ENCODE data around the gene KRAS. TPM values are rescaled to one million over a fixed set of nuclear protein-coding genes. Genes with fewer than 3 reads are reported as not detected.

Gene KRAS
- total and polyA plus RNA-seq, 2 of the 4 experiments (the other 2 are of a cell fraction), result 9.3 to 10.7 TPM

DNA sequence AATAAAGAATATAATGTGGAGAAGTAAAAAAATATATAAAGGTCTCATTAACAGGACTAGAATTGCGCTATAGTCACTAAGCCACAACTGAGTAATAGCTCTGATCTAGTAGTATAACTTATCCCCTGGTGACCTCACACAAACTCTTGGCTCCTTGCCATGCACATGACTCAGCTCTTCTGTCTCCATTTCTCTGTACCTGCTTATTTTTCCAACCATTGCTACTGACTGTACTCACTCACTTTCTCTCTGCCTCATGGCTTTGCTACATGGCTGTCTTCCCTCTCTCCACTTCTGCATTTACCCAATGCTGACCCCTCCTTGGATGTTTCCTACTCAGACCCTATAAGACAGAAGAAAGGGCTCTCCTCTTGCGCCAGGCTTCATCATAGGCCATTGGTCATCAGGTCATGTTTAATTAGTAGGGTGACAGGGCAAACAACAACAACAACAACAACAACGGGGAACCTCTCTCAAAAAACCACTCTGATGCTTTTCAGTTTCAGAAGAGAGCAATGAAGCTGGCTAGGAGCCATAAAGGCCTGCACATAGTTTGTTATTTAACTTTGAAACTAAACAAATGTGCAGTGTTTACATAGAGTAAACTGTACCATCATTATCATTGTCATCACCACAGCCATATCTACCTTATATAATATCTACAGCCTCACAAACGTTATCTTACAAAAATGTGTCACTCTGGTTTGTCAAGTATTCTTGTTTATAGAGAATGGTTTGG lies 25.6 kb upstream of the KRAS start:
- Histone ChIP-seq H2AK5ac (ENCODE audit: low read depth, low read length) (peak overlapping the region; percentile 92), H2BK20ac (ENCODE audit: low read depth, low read length) (peak overlapping the region; percentile 86), H3K18ac (ENCODE audit: low read depth, low read length) (peak overlapping the region; percentile 85), H4K91ac (ENCODE audit: insufficient read depth, low read depth, low read length) (peak overlapping the region; percentile 89), H3K27me3 (ENCODE audit: control insufficient read depth, insufficient read depth, low read length) (no peaks in the 10 kb centered on the region), H3K4me1 (ENCODE audit: control insufficient read depth, insufficient read depth, low read length) (peaks cover 6% of the 10 kb centered on the region), H3K9me1 (ENCODE audit: insufficient read depth, low read length) (no peaks in the 10 kb centered on the region), H3K23ac (ENCODE audit: low read depth, low read length) (peak overlapping the region; percentile 66; the same call in 1 of the 2 replicates), H3K4me3 (ENCODE audit: insufficient read depth, low read depth, low read length) (peak overlapping the region; percentile 5; the same call in 1 of the 2 replicates), H2AFZ (replicated peaks; ENCODE audit: low read length, poor library complexity) (peak overlapping the region; percentile 62), H3K4me2 (ENCODE audit: low read depth, low read length) (peak overlapping the region; percentile 84), H3K27ac (ENCODE audit: insufficient read depth, low read length) (peak overlapping the region; percentile 89), H3K4ac (ENCODE audit: low read depth, low read length) (peak overlapping the region; percentile 92), H3K56ac (ENCODE audit: extremely low read depth, insufficient read depth, low read length) (peak overlapping the region; percentile 63), H3K9ac (ENCODE audit: low read depth, low read length) (0 out of 2 replicates have a peak overlapping the region, but pooled peaks have one; percentile 42), H2BK120ac (ENCODE audit: low read depth, low read length) (peak overlapping the region; percentile 86), H3K9me3 (ENCODE audit: control insufficient read depth, insufficient read depth, low read length) (no peaks in the 10 kb centered on the region), H3K36me3 (ENCODE audit: control insufficient read depth, insufficient read depth, low read length) (no peaks in the 10 kb centered on the region), H4K8ac (ENCODE audit: low read depth in 2 of 2, low read length in 2 of 2) (peak overlapping the region; percentile 44 to 90; a peak in 3 of 4 replicates), H2BK5ac (ENCODE audit: low read depth, low read length, poor library complexity, severe bottlenecking) (peak overlapping the region; percentile 97), H4K20me1 (ENCODE audit: insufficient read depth, low read length) (peaks cover 3% of the 10 kb centered on the region; the same call in 1 of the 2 replicates), H2BK15ac (ENCODE audit: low read depth, low read length) (peak overlapping the region; percentile 53; the same call in 1 of the 3 replicates), H4K5ac (ENCODE audit: low read depth, low read length) (peak overlapping the region; percentile 67), H3K79me1 (ENCODE audit: low read depth in 1 of 2, low read length in 2 of 2) (no peaks in the 10 kb centered on the region), H3K14ac (replicated peaks; ENCODE audit: low read depth, low read length) (peak overlapping the region; percentile 85), H2AK9ac (replicated peaks; ENCODE audit: low read depth, low read length, poor library complexity) (no peak overlapping the region)
- CTCF ChIA-PET, result interaction anchor here (1.2 kb wide), 1 partner anchor 35 kb away, joined by 3 read pairs; no protein-coding TSS in a partner anchor
- intact Hi-C loops (cut with micrococcal nuclease) (no loop called here), dilution Hi-C loops (cut with HindIII; ENCODE audit: low sequenced_read_pairs, unreplicated experiment) (no loop called here), in situ Hi-C loops (cut with MboI; ENCODE audit: low sequenced_read_pairs) (no loop called here)
- no TSS peak for BruUV-seq (replicated peaks)
- no CpG with 5 or more reads among the region's 4 CpGs for WGBS, 2 experiments (ENCODE audit: extremely low coverage in 2 of 2, insufficient read length in 1 of 2)
- TF ChIP-seq RAD21 (IDR thresholded peaks at IDR 0.05; ENCODE audit: low read length), result no peak
- TF ChIP-seq NFE2L2 (IDR thresholded peaks at IDR 0.05; ENCODE audit: low read depth, low read length), result peak; percentile 88
- TF ChIP-seq MXI1 (IDR thresholded peaks at IDR 0.05; ENCODE audit: borderline replicate concordance, low read depth, low read length), result no peak
- no peak for TF ChIP-seq RCOR1 (IDR thresholded peaks at IDR 0.05; ENCODE audit: insufficient replicate concordance, low read length)
- TF ChIP-seq MAZ (IDR thresholded peaks at IDR 0.05; ENCODE audit: borderline replicate concordance, low read depth, low read length), result no peak
- no peak for TF ChIP-seq CHD1 (IDR thresholded peaks at IDR 0.05; ENCODE audit: low read depth, low read length)
- TF ChIP-seq CEBPB (IDR thresholded peaks at IDR 0.05; ENCODE audit: low read depth, low read length), result peak; percentile 59
- TF ChIP-seq FOS (IDR thresholded peaks at IDR 0.05; ENCODE audit: low read depth, low read length), result peak; percentile 66
- peak; percentile 72 for TF ChIP-seq MAFK (IDR thresholded peaks at IDR 0.05; ENCODE audit: low read depth, low read length)
- TF ChIP-seq SMC3 (IDR thresholded peaks at IDR 0.05; ENCODE audit: low read depth, low read length), result no peak
- no peak for TF ChIP-seq RFX5 (IDR thresholded peaks at IDR 0.05; ENCODE audit: low read depth, low read length)
- peak; percentile 61 for TF ChIP-seq BHLHE40 (IDR thresholded peaks at IDR 0.05; ENCODE audit: low read depth, low read length)
- no peak for TF ChIP-seq CTCF (conservative IDR thresholded peaks at IDR 0.05; ENCODE audit: low read depth, low read length)
- TF ChIP-seq, protein P1, sequence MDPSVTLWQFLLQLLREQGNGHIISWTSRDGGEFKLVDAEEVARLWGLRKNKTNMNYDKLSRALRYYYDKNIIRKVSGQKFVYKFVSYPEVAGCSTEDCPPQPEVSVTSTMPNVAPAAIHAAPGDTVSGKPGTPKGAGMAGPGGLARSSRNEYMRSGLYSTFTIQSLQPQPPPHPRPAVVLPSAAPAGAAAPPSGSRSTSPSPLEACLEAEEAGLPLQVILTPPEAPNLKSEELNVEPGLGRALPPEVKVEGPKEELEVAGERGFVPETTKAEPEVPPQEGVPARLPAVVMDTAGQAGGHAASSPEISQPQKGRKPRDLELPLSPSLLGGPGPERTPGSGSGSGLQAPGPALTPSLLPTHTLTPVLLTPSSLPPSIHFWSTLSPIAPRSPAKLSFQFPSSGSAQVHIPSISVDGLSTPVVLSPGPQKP (IDR thresholded peaks at IDR 0.05; ENCODE audit: borderline replicate concordance, low read depth, low read length), result no peak
- DNase-seq (peak; percentile 98), ATAC-seq (ENCODE audit: low read depth) (peak; percentile 89)
- POLR2A ChIA-PET (ENCODE audit: unreplicated experiment), result no interaction called here
